Upper lobe of left lung (tissue), 4 donors: Measurements from ENCODE around the gene PFN3.

Experiments
- POLR2A ChIP-seq, 4 donors: fragments of 450-650 bp; IDR thresholded peaks; one replicate each; pipeline ENCODE4 v1.5.1; 2016 to 2017; ENCODE audit warnings: antibody characterized with exemption in 4 of 4, mild to moderate bottlenecking in 2 of 4
- TF ChIP-seq, protein P1 (sequence below), 6 experiments: fragments of 450-650 bp in 4 of 6; fragments of 200-600 bp in 2 of 6; sonication (generic) in 2 of 6; IDR thresholded peaks; one replicate each; pipeline ENCODE4 v1.5.1; 2016 to 2019; ENCODE audit warnings: antibody characterized with exemption in 6 of 6

DNA sequence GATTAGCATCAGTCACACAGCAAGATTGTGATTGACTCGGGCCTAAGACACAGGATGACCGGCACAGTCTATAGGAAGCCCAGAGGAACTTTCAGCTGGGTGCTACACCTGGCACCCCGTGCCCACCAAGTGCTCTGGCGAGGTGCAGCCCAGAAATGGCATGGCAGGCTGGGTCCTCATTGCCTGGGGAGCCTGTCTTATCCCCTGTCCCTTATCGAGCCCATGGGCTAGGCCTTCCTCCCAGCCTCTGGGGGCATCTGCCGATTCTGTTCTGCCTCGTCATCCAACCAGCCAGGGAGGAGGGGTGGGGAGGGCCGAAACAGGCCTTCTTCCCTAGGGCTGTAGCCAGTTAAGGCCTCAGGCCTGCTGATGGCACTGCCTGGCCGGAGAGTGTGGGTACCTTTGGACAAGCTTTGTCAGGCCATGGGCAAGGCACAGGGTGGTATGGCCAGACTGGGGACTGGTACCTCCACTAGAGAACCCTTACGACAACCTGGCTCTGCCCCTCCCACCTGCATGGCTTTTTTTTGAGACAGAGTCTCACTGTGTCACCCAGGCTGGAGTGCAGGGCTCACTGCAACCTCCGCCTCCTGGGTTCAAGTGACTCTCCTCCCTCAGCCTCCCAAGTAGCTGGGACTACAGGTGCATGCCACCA lies 27.6 kb upstream of the PFN3 start:
- TF ChIP-seq POLR2A (IDR thresholded peaks at IDR 0.05): no peak
- TF ChIP-seq, protein P1, sequence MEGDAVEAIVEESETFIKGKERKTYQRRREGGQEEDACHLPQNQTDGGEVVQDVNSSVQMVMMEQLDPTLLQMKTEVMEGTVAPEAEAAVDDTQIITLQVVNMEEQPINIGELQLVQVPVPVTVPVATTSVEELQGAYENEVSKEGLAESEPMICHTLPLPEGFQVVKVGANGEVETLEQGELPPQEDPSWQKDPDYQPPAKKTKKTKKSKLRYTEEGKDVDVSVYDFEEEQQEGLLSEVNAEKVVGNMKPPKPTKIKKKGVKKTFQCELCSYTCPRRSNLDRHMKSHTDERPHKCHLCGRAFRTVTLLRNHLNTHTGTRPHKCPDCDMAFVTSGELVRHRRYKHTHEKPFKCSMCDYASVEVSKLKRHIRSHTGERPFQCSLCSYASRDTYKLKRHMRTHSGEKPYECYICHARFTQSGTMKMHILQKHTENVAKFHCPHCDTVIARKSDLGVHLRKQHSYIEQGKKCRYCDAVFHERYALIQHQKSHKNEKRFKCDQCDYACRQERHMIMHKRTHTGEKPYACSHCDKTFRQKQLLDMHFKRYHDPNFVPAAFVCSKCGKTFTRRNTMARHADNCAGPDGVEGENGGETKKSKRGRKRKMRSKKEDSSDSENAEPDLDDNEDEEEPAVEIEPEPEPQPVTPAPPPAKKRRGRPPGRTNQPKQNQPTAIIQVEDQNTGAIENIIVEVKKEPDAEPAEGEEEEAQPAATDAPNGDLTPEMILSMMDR (IDR thresholded peaks at IDR 0.05): no peak
